ENCODE measurements around the gene CHURC1.

DNA sequence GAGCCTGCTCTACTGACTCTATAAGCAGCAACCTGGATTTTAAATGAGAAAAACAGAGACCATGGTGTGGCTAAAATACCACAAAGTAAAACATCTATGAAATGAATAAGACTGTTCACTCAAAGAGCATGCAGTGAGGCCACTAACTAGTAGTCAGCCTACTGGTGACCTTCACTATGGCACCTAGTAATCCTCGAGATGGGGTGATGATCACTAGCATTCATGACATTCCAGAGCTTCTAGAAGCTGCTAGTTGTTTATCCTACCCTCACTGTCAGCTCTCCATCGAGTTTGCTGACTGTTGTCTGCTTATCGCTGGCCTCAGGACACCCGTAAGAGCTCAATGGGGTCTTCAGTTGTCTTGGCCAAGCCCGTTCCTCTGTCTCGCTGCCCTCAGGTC lies 48.3 kb upstream of the CHURC1 start:
- TF ChIP-seq POLR2A (IDR thresholded peaks at IDR 0.05; ENCODE audit: low read length) (no peak), GATA1 (IDR thresholded peaks at IDR 0.05; ENCODE audit: low read depth, low read length) (no peak)
